Natural killer cell (primary cell): ENCODE measurements around the gene SLC9B1. TPM values are rescaled to one million over a fixed set of nuclear protein-coding genes. Genes with fewer than 3 reads are reported as not detected.
A peak's percentile ranks its signal among the peaks of the same experiment; 100 is the strongest.

Source experiments
- ATAC-seq, 3 donors: fragments of 150-1000 bp in 2 of 3; fragments of 200-7000 bp in 1 of 3; cut with Tn5 transposase; 1 replicate in 1 of 3; 2 replicates in 2 of 3; pipeline ENCODE4 v1.10.0; 2021; ENCODE audit warnings: mild to moderate bottlenecking in 2 of 3, moderate library complexity in 2 of 3
- DNase-seq, 2 donors: peaks; one replicate each; pipeline versions ENCODE4 v3.0.0 to v3.0.0-alpha.2; 2013 to 2021; ENCODE audit warnings: mixed read lengths in 1 of 2
- H3K27ac ChIP-seq: one replicate; pipeline ENCODE4 v1.5.1; 2013; ENCODE audit warnings: mild to moderate bottlenecking, low read length
- H3K27me3 ChIP-seq: one replicate; pipeline ENCODE4 v1.6.1; 2013; ENCODE audit warnings: low read length; ENCODE audit not compliant: control insufficient read depth, insufficient read depth
- H3K36me3 ChIP-seq: one replicate; pipeline ENCODE4 v1.6.1; 2013; ENCODE audit warnings: low read length; ENCODE audit not compliant: control insufficient read depth, insufficient read depth
- H3K4me1 ChIP-seq: one replicate; pipeline ENCODE4 v1.6.1; 2013; ENCODE audit warnings: low read length; ENCODE audit not compliant: control insufficient read depth, insufficient read depth
- H3K4me3 ChIP-seq: one replicate; pipeline ENCODE4 v1.5.1; 2013; ENCODE audit warnings: low read length
- H3K9me3 ChIP-seq: one replicate; pipeline ENCODE4 v1.6.1; 2013; ENCODE audit warnings: low read length; ENCODE audit not compliant: control insufficient read depth, insufficient read depth
- H3K27ac Mint-ChIP-seq, 2 donors: one replicate each; pipeline ENCODE4 v1.8.0; 2022; ENCODE audit warnings: mild to moderate bottlenecking in 2 of 2, mixed read lengths in 2 of 2, moderate library complexity in 1 of 2
- H3K27me3 Mint-ChIP-seq, 2 donors: one replicate each; pipeline ENCODE4 v1.8.0; 2022; ENCODE audit warnings: low read depth in 2 of 2, mixed read lengths in 2 of 2
- H3K36me3 Mint-ChIP-seq: one replicate; pipeline ENCODE4 v1.8.0; 2022; ENCODE audit warnings: mixed read lengths
- H3K4me1 Mint-ChIP-seq, 2 donors: one replicate each; pipeline ENCODE4 v1.8.0; 2022; ENCODE audit warnings: mixed read lengths in 2 of 2
- H3K4me3 Mint-ChIP-seq: one replicate; pipeline ENCODE4 v1.8.0; 2022; ENCODE audit warnings: mild to moderate bottlenecking, moderate library complexity, mixed read lengths
- H3K9me3 Mint-ChIP-seq, 2 donors: one replicate each; pipeline ENCODE4 v1.8.0; 2022; ENCODE audit warnings: mixed read lengths in 2 of 2
- WGBS: methylation state at CpG from one replicate; pipeline ENCODE4 v1.1.7; 2013; ENCODE audit warnings: missing lambda C conversion rate; ENCODE audit not compliant: insufficient coverage; 5-methylcytosine and 5-hydroxymethylcytosine counted together
- intact Hi-C: fragments of 100-400 bp; cut with micrococcal nuclease; formaldehyde crosslinking; loops from one replicate; pipeline ENCODE4 v1.14.2; 2022
- total RNA-seq, 4 donors: library from RNA; stranded (reverse); fragments of 120-200 nt in 1 of 4; gene quantifications; one replicate each; pipeline versions ENCODE4 v1.2.3 to v1.2.4, GENCODE V29; 2013 to 2022
- TF ChIP-seq, protein P1 (sequence below): fragments of 200-600 bp; IDR thresholded peaks from one replicate; pipeline ENCODE4 v1.8.0; 2022; ENCODE audit warnings: antibody characterized with exemption

The SLC9B1 gene
- total RNA-seq, 3 donors from 2014 or later (not counting 1 experiment from before 2014, with no cell fraction given) = 2.1 to 4.0 (median 2.5) TPM

DNA sequence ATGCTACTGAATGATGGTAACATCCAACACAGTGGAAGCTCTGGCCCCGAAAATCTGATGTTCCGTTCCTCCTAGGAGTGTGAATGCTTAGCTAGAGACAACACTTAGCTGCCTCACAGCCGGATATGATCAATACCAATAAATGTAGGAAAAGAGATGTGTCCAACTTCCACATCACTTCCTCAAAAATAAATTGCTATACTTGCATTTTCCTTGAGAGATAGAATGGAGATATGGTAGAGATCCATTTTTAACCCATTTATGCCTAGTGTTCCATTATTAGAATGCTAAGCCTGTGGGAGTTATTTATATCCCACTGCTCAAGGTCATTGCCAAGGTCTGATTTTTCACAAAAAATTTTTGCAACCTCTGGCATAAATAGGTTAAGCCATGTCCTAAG, 5.5 kb upstream of the SLC9B1 start:
- Histone ChIP-seq H3K27ac (no peak overlapping the region), H3K36me3 (peaks cover under 1% of the 10 kb centered on the region), H3K9me3 (no peaks in the 10 kb centered on the region), H3K4me1 (peaks cover 7% of the 10 kb centered on the region), H3K4me3 (no peak overlapping the region), H3K27me3 (no peaks in the 10 kb centered on the region)
- DNase-seq (no peak), ATAC-seq (no peak)
- peaks cover 1 to 3% of the 10 kb centered on the region in 2 donors for H3K4me1 Mint-ChIP-seq
- intact Hi-C loops = no loop called here
- H3K27ac Mint-ChIP-seq = no peak overlapping the region
- no peaks in the 10 kb centered on the region for H3K9me3 Mint-ChIP-seq
- H3K36me3 Mint-ChIP-seq = no peaks in the 10 kb centered on the region
- no peak overlapping the region for H3K4me3 Mint-ChIP-seq
- TF ChIP-seq, protein P1, sequence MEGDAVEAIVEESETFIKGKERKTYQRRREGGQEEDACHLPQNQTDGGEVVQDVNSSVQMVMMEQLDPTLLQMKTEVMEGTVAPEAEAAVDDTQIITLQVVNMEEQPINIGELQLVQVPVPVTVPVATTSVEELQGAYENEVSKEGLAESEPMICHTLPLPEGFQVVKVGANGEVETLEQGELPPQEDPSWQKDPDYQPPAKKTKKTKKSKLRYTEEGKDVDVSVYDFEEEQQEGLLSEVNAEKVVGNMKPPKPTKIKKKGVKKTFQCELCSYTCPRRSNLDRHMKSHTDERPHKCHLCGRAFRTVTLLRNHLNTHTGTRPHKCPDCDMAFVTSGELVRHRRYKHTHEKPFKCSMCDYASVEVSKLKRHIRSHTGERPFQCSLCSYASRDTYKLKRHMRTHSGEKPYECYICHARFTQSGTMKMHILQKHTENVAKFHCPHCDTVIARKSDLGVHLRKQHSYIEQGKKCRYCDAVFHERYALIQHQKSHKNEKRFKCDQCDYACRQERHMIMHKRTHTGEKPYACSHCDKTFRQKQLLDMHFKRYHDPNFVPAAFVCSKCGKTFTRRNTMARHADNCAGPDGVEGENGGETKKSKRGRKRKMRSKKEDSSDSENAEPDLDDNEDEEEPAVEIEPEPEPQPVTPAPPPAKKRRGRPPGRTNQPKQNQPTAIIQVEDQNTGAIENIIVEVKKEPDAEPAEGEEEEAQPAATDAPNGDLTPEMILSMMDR = no peak
- H3K27me3 Mint-ChIP-seq = no peaks in the 10 kb centered on the region
- 100% methylated on average over 2 of the region's 3 CpGs for WGBS

DNA sequence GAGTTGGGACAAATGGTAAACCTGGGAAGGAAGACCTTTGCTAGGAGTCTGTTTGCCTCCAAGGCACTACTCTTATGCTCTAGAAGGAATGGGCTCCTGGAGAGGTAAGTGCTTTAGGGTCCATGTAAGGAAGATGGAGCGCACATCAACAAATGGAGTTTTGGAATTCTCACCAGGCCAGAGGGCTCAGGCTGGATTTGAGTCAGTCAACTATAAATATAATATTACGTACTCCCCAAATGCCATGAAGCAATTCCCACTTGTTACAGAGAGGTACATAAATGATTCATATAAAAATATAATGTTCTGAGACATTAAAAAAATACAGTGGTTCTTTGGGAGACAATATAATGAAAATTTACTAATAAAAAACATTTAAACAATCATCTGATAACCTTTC, 1.6 kb upstream of the SLC9B1 start:
- Histone ChIP-seq H3K4me3 (no peak overlapping the region), H3K27ac (no peak overlapping the region), H3K9me3 (no peaks in the 10 kb centered on the region), H3K27me3 (no peaks in the 10 kb centered on the region), H3K4me1 (peaks cover 20% of the 10 kb centered on the region), H3K36me3 (no peaks in the 10 kb centered on the region)
- intact Hi-C loops = no loop called here
- ATAC-seq (no peak), DNase-seq (no peak)
- H3K4me1 Mint-ChIP-seq = peaks cover 12 to 13% of the 10 kb centered on the region in 2 donors
- peak overlapping the region; percentile 94 for H3K4me3 Mint-ChIP-seq
- TF ChIP-seq, protein P1 = no peak
- WGBS = 100% methylated on average over 1 of the region's 2 CpGs
- H3K9me3 Mint-ChIP-seq = no peaks in the 10 kb centered on the region
- H3K36me3 Mint-ChIP-seq = no peaks in the 10 kb centered on the region
- H3K27me3 Mint-ChIP-seq = no peaks in the 10 kb centered on the region
- H3K27ac Mint-ChIP-seq = peak overlapping the region in 1 of 2 donors; percentile 95

DNA sequence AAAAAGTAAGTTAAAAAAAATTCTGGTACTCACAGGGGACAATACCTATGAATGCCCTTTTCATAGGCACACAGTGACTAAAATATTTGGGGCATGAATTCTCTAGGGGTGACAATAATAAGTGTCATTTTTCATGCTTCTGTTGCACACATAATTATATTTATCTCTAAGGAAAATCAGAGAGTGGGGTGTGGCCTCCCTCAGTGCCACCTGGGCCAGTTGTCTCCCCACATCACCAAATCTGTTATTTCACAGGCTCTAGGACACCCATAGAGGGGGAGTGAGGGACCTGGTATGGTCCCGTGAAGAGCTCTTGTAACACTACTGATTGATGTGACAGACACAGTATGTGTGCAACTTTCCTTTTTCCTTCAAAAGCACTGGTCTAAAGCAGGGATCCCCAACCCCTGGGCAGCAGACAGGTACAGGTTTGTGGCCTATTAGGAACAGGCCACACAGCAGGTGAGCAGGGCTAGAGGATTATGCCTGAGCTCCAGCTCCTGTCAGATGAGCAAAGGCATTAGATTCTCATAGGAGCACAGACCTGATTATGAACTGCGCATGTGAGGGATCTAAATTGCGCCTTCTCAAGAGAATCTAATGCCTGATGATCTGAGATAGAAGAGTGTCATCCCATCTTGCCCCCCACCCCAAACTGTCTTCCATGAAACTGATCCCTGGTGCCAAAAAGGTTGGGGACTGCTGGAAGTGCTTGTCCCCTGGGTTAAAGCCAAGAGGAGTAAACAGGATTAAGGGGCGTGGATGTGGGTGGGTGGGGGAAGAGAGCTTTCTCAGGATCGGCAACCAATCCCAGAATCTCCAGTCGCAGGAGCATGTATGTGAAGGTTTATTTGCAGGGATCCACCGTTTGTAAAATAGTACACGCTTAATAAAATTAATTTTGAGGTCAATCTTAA, 856 bp downstream of the SLC9B1 start:
- H3K27ac ChIP-seq = peak overlapping the region; percentile 93
- peak overlapping the region in 1 of 2 donors; percentile 95 for H3K27ac Mint-ChIP-seq
- DNase-seq (peak in 1 of 2 donors; percentile 32), ATAC-seq (no peak)
- intact Hi-C loops = loop anchor here (1.0 to 2.0 kb wide), 4 partner anchors 58 to 258 kb away; partner anchors contain the start of genes MANBA, SLC9B2 and UBE2D3
- TF ChIP-seq, protein P1 = no peak
- H3K9me3 ChIP-seq = no peaks in the 10 kb centered on the region
- H3K27me3 Mint-ChIP-seq = no peaks in the 10 kb centered on the region
- H3K36me3 ChIP-seq = no peaks in the 10 kb centered on the region
- H3K4me1 ChIP-seq = peaks cover 20% of the 10 kb centered on the region
- peak overlapping the region; percentile 94 for H3K4me3 Mint-ChIP-seq
- H3K36me3 Mint-ChIP-seq = no peaks in the 10 kb centered on the region
- no peaks in the 10 kb centered on the region for H3K27me3 ChIP-seq
- H3K4me1 Mint-ChIP-seq = peaks cover 12 to 13% of the 10 kb centered on the region in 2 donors
- WGBS = 64% methylated on average over 7 of the region's 8 CpGs
- peak overlapping the region; percentile 61 for H3K4me3 ChIP-seq
- H3K9me3 Mint-ChIP-seq = no peaks in the 10 kb centered on the region
